ENCODE data around the gene C11orf91.
"Not testable (repeated sequence)": the region's sequence is repeated elsewhere in the genome, so short reads cannot be mapped to it uniquely, and the experiment has no call there.

Gene C11orf91

DNA sequence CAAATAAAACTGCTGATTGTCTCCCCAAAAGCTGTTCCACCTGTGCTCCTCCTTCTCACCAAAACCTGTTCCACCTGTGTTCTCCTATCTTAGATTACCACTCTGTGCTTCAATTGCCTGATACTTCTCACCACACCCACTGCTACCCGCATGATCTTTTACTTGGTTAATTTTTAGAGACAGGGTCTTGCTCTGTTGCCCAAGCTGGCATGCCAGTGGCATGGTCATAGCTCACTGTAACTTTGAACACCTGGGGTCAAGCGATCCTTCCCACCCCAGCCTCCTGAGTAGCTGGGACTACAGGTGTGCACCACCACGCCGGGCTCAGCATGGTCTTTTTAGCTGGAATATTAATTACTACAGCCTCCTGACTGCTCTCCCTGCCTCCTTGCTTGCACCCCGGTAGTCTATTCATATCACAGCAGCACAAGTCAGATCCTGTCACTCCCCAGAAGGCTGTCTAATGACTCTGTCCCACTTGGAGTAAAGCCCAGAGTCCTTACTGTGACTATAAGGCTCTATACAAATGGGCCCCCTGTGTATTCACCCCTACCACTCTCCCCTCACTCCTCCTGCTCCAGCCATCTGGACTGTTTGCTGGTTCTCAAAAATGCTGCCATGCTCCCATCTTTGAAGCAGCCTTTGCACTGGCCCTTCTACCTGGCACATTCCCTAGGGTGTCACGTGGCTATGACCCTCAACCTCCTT is 3.5 kb downstream of the C11orf91 start:
- no peak for DNase-seq (ENCODE audit: low read depth, low spot score)

DNA sequence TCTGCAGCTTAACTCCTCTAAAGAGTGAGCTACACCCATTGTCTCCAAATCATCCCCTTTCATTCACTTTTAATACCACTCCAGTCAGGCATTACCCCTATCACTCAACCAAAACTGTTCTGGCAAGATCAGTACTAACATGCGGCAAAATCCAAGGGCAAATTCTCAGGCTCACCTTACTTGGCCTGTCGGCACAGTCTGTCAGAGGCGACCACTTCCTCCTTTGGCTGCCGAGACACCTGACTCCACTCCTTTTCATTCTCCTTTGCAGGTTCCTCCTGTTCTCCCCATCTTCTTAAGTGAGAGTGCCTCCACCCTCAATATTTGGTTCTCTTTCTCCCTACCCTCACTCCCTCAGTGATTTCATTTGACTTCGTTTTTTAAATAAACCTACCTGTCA is 4.2 kb downstream of the C11orf91 start:
- no peak for DNase-seq (ENCODE audit: low read depth, low spot score)

DNA sequence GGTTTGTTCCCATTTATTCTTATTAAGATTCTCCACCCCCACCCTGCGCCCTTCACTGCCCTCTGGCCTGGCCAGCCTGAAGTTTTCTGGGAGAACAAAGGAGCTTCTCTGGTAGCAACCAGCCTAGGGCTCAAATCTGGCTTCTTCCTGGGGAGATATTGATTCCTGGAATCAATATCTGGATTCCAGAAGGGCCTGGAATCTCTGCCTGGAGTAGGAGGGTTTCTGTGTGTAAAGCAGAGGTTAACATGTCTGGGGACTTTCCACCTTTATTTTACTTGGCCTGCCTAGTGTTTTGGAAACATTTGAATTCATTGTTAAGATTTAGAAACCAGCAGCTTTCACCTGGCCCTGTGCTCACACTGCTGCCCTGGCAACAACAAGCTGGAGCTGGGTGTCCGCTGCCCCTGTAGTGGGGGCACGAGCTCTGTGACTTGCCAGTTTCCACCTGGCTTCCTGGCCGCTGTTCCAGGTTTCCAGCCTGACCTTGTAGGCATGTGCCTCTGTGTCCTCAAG is 5.5 kb downstream of the C11orf91 start:
- DNase-seq (ENCODE audit: low read depth, low spot score): no peak

DNA sequence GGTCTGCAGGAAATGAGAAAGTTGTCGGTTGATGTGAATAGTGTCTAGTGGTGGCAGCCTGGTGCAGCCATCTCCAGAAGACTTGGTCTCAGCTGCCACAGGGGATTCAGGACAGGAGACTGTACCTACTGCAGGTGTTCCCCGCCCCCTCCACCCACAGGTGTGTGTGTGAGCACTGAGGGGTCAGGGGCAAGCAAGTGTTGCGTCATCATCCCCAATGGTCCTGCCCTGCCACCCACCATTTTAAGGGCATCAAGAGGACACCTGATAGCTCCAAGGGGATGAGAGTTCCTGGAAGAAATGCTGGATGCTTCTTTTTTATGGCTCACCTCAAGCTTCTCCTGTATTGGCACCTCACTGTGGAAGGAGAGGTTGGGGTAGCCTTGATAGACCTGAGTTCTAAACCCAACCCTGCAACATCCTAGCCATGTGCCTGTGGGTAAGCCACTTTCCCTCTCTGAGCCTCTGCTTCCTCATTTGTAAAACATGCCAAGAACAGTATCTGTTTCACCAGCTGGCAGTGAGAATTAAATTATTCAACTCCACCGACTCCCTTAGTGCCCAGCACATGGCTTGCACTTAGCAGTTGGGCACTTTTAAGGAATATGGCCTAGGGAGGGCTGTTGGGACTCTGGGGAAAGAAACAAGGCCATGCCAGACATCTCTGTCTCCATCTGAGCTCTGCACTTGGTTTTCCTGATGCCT is 6.1 kb downstream of the C11orf91 start:
- no peak for DNase-seq (ENCODE audit: low read depth, low spot score)

DNA sequence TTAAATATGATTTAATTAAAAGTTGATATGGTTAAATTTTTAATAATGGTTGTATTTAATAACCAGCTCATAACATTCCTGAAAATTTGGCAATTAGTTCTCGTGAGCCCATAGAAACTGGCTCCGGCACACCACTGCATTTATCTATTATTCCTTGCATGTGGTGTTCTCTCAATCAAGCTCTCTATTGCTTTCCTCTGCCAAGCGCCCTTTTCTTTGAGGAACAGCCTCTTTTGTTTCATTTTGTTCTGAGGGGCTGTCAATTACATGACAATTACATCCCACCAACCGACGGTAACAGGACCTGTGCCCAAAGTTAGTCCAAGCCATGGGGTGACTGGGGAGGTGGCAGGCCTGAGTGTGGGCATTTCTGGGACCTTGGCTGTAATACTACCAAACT is 8.1 kb downstream of the C11orf91 start:
- no peak for DNase-seq (ENCODE audit: low read depth, low spot score)

DNA sequence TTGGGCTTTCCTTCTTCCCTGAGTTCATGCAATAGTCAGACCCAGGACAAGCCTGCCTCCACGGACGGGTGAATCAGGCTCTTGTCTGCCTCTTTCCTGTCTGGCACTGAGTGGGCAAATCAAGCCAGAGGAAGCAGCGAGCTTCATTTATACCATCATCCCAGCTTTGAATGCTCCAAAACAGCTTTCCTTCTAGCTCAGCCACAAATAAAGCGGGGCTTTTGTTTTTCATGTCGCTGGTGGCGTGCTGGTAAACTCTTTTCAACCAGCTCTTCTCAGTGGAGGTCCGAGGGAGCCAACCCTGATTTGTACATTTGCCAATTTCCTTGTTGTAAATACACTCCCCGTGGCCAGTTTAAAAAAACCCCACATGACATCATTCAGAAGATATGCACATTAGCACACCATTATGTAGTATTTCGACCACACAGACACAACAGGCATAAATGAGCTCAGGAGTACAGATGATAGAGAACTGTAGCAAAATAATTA is 8.6 kb downstream of the C11orf91 start:
- no peak for DNase-seq (ENCODE audit: low read depth, low spot score)

DNA sequence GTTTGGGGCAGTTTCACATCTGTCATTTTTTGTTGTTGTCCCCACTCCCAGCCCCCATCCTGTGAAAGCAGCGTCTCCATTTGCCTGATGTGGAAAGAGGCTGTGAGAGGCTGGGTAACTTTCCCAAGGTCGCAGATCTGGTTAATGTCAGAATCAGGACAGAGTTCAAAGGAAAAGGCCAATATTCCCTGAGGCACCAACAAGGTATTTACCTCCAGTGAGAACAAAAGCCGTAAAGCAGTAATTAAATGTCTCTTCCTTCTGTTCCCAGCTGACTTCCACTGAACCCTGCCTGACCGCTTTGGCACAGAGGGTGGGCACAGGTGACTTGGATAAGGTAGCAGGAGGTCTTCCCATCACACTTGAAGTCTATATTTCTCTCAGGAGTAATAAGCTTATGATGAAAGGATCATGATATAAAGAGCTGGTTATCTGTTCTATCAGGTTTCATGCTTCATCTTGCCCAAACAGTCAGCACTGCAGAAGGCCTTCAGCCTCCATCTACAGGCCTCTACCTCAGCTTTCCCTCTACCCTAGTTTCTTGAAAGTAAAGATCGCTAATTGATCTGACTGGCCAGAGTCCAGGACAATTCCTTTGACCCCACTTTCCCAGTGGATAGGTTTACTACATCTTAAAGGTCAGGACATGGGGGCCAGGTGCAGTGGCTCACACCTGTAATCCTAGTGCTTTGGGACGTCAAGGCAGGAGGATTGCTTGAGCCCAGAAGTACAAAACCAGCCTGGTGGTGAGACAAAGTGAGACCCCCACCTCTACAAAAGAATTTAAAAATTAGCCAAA is 9.4 kb downstream of the C11orf91 start:
- no peak for DNase-seq (ENCODE audit: low read depth, low spot score)

DNA sequence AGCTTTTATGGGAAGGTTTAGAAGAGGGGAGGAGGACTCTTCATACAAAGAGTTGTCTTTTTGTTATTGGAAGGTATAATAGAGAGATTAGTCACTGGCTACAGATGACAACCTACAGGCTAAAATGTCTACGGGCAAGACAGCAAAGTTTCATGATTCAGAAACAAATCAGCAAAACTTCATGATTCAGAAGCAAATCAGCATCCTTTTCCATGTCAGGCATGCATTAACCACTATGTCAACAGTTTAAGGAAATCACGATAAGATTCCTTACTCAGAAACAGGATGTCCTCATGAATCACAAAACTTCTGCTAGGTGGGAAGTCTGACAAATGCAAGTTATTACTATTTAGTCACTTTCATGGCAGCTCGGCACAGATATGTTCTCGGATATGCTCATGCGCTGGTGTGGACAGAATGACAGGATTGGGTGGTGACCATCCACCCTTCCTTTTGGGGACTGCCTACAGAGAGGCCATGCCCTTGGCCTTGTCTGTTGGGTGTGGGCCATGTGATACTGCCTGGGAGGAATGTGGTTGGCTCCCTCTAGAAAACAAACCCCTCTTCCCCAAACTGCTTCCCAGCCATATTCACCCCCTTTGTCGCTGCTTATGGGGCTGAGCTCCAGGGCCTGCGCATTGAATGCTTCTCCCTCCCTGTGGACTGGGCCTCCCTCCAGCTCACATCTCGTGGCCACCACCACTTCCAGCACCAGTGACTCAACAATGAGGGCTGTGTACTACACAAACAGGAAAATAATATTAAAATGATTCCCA is 10.1 kb downstream of the C11orf91 start:
- DNase-seq (ENCODE audit: low read depth, low spot score): no peak

DNA sequence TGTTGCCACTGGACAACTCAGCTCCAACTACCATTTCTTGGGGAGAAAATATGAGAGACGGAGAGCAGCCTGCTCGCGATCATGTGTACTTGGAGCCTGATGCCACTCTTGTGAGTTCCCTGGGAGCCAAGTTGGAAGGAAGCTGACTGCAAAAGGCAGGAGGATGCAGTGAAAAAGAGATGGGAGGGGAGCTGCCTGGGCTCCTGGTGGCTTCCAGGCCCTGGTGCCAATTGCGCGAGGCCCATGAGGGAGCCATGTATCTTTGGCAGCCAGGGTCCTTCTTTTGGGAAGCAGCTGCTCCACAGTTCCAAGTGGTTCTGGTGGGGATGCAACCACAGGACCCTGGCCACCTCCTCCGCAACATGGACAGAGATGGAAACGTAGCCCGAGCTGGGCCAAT is 11.1 kb downstream of the C11orf91 start:
- DNase-seq (ENCODE audit: low read depth, low spot score): no peak

DNA sequence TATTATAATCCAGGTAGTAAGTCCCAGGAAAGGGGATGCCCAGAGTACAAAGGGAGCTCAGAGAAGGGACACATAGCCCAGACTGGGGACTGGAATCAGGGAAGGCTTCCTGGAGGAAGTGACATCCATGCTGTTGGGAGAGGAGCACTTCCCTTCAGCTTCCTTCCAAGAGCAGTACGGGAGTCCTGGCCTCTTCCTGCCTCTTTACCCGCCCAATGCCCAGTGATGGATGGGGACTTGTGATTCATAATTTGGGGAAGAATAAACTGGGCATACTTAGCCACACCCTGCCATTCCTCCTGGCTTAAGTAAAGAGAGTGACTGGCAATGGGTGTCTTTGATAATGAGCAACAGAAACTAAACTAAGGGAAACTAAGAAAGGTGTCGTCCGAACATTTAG is 11.5 kb downstream of the C11orf91 start:
- DNase-seq (ENCODE audit: low read depth, low spot score): no peak

DNA sequence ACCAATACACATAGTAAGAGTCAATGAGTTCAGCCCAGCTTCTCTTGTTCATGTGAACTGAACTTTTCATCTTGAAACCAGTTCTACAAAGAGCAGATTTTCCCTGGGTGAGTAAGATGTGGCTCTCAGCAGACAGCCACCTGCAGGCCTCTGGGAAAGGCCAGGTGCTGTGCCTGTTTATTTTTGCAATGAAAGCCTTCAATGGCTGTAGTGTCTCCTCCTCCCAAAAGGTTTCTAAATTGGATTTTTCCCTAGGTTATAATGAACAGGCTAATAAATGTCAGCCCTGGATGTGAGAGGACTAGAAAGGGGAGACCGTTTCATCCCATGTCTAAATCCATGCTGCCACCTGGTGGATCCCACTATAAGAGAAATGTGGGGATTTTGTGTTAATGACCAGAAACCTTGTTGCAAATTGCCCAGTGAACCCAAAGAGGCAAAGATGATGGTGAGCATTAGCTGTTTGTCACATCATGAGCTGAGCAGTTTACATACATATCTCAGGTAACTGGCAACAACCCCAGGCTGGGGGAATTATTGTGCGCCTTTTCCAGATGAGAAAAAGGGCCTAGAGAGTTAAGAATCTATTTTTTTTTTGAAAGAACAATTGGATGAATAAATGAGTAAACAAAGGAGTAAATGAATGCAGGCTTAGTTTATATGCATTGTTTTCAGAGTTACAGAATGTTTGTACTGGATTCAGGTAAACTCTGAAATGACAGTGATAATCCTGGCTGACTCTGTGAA is 12.7 kb downstream of the C11orf91 start:
- DNase-seq (ENCODE audit: low read depth, low spot score): no peak

DNA sequence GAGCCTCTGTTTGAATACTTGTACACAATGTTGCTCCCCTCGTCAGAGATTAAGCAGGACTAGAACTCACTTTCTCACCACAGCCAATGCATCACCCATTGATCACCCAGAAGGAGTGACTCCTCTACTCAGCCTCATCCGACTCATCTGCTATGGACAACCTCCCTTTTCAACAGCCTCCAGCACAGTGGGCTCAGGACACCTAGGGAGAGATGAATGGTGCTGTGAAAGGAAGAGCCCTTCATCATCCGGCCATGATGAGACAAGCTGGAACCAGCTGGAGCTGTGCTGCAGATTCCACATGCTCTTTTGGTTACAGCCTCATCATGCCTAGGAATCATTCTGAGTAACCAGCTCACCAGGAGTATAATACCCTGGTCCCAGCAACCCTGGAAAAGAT is 15.5 kb downstream of the C11orf91 start:
- DNase-seq (ENCODE audit: low read depth, low spot score): no peak

DNA sequence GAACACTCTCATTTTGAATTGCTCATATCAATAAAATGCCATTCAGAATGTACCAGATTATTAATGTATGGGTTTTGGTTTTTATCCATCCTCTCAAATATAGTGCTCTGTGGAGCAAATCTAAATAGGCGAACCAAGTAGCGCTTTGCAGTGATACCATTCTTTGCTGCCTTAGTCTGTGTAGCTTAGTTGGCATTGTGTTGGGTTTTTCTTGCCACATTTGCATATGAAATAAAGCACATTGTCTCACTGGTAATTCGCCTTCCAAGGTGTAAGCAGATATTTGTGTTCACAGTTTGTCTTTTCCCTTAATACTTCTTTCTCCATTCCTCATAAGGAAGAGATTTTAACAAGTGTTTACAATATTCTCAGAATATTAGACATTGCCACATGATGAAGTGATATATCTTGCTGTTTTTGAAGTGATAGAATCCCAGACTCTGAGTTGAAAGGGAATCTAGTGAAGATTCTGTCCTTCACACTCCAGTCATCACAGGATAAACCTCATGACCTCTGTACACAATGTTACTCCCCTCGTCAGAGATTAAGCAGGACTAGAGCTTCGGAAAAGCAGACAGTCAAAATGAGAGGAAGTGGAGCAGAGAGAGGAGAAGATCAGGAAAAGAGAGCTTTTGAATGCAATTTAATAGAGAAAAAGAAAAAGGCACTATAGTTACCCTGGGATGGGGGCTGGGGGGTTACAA is 16.5 kb downstream of the C11orf91 start:
- no peak for DNase-seq (ENCODE audit: low read depth, low spot score)

DNA sequence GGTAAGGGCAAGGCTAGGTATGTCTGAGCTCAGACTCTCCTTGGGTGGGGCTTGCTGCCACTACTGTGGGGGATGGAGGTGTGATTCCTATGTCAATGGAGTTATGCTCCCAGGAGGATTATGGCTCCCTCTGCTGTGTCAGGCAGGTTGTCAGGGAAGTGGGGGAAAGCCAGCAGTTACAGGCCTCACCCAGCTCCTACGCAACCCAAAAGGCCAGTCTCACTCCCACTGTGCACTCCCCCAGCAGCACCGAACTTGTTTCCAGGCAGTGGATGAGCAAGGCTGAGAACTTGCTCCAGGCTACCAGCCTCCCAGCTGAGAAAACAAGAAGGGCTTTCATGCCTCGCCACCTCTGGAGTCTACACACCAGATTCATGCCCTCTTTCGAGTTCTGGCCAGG is 18.2 kb downstream of the C11orf91 start:
- no peak for DNase-seq (ENCODE audit: low read depth, low spot score)

DNA sequence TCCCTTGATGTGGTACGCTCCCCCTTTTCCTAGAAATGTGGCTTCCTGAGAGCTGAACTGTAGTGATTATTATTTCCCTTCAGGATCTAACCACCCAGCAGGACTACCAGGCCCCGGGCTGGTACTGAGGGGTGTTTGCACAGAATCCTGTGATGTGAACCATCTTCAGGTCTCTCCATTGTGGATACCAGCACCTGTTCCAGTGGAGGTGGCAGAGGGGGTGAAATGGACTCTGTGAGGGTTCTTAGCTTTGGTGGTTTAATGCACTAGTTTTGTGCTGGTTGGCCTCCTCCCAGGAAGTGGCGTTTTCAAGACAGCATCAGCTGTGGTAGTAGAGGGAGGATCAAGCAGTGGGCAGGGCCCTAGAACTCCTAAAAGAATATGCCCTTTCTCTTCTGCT is 18.6 kb downstream of the C11orf91 start:
- DNase-seq (ENCODE audit: low read depth, low spot score): no peak

DNA sequence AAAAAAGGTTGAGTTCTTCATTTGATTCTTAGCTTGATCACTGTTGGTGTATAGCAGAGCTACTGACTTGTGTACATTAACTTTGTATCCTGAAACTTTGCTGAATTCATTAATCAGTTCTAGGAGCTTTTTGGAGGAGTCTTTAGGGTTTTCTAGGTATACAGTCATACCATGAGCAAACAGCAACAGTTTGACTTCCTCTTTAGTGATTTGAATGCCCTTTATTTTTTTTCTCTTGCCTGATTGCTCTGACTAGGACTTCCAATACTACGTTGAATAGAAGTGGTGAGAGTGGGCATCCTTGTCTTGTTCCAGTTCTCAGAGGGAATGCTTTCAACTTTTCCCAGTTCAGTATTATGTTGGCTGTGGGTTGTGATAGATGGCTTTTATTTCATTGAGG is 22.0 kb downstream of the C11orf91 start:
- not testable (repeated sequence) for DNase-seq (ENCODE audit: low read depth, low spot score)

DNA sequence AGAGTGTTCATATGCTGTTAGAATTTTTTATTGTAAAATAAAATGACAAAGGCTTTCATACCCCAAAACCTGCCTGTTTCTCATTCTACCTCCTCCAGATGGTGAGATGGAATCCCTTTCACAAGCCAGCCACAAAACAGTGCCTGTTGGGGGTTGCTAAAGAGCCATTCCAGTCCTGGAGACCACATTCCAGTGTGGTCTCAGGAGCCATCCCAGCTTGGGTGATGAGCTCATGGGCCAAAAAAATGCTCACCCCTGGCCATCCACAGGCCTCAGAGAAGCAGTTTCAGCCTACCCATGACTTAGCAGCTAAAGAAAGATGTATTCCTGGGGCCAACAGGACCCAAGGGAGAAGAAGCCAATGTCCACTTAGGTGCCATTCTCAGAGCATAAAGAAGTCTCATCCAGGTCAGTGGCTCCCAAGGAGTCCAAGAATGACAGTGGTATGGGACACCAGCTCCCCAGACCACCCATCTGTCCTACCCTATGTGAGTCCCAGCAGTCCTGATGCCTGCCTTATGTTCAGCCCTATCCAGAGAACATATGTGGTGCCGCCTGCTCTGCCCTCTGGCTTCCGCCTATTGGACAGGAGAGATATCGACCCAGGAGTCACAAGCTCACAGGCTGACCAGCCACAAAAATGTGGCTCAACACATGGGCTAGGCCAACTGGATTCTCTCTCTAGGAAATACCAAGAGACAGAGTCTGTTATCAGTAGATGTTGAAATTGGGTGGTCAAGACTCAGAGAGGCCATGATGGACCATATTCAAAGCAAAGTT is 26.4 kb downstream of the C11orf91 start:
- DNase-seq (ENCODE audit: low read depth, low spot score): no peak

DNA sequence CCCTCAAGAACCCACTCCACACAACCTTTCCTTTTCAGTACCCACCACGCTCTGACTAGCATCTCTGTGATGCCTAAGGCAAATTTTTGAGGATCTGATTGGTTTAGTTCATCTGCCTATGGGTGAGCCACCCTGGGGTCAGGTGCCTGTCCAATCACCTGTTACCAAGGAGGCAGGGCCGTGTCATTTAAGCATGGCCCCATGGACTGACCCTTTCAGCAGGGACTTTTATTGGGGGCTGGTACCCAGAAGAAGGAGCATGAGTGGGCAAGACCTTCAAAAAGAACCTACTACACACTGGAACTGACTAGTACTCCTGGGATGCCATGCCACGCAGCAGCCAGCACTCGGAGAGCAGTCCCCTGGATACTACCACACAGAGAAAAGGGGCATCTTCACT is 28.4 kb downstream of the C11orf91 start:
- DNase-seq (ENCODE audit: low read depth, low spot score): no peak

DNA sequence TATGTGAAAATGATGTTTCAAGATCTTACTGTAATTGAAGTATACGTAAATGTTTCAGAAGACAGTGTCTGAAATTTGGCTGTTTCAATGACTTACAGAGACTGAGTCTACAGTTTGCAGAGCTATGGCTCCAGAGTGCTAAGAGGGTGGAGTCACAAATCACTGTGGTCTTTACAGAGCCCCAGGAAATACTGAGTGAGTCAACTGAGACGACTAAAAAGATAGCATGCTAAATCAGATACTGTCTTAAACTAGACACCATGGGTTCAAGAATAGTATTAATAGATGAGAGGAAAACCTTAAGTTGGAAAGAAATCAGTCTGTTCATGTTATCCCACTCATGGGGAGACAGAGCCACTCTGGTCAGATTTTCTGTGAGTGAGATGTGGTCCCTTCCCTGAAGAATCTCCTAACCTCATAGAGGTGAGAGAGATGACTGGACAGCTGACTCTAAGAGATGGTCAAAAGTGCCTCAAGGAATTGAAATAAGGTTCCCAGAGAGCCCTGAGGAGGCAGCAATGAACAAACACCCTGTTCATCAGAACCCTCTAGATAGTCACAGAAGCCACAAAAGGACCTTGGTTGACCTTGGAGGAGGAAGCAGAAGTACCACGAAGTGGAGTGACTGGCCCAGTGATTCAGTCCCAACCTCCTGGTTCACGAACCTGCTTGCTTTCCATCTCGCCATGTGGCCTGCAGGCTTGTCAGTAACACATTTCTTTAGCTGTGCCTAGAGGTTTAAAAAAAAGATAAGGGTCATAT is 30.2 kb downstream of the C11orf91 start:
- DNase-seq (ENCODE audit: low read depth, low spot score): no peak

Measured in iPS DF 19.7 (cell line).